Spleen (tissue), 11 donors: ENCODE results near the gene ERLEC1. TPM values are rescaled to one million over a fixed set of nuclear protein-coding genes. Genes with fewer than 3 reads are reported as not detected.
"Not testable (repeated sequence)": the region's sequence is repeated elsewhere in the genome, so short reads cannot be mapped to it uniquely, and the experiment has no call there.

Source experiments
- DNase-seq: peaks from one replicate; pipeline ENCODE4 v3.0.0-alpha.2; 2020
- H3K27ac ChIP-seq, 8 donors: fragments of 200-600 bp; sonication (generic) in 7 of 8; 1 replicate in 4 of 8; 2 replicates in 4 of 8; pipeline versions ENCODE4 v1.5.0 to v1.8.0; 2016 to 2021; ENCODE audit warnings: inconsistent platforms in 4 of 8, mild to moderate bottlenecking in 4 of 8, moderate library complexity in 1 of 8
- H3K27me3 ChIP-seq, 7 donors: fragments of 200-600 bp; sonication (generic) in 6 of 7; replicated peaks in 1 of 7; 1 replicate in 4 of 7; 2 replicates in 3 of 7; pipeline versions ENCODE4 v1.5.0 to v1.8.0; 2016 to 2021; ENCODE audit warnings: inconsistent platforms in 3 of 7, mild to moderate bottlenecking in 1 of 7
- H3K36me3 ChIP-seq, 6 donors: fragments of 200-600 bp; sonication (generic) in 5 of 6; 1 replicate in 4 of 6; 2 replicates in 2 of 6; pipeline versions ENCODE4 v1.5.0 to v1.8.0; 2016 to 2021; ENCODE audit warnings: inconsistent platforms in 2 of 6
- H3K4me1 ChIP-seq, 6 donors: fragments of 200-600 bp; sonication (generic) in 5 of 6; 1 replicate in 3 of 6; 2 replicates in 3 of 6; pipeline versions ENCODE4 v1.5.0 to v1.8.0; 2016 to 2021; ENCODE audit warnings: inconsistent platforms in 3 of 6
- H3K4me3 ChIP-seq, 8 donors: fragments of 200-600 bp; sonication (generic) in 7 of 8; 1 replicate in 4 of 8; 2 replicates in 4 of 8; pipeline versions ENCODE4 v1.5.0 to v1.8.0; 2016 to 2021; ENCODE audit warnings: inconsistent platforms in 4 of 8, mild to moderate bottlenecking in 4 of 8, moderate library complexity in 2 of 8
- H3K9me3 ChIP-seq, 8 donors: fragments of 200-600 bp; sonication (generic) in 7 of 8; 1 replicate in 4 of 8; 2 replicates in 4 of 8; pipeline versions ENCODE4 v1.5.0 to v1.8.0; 2016 to 2021; ENCODE audit warnings: inconsistent platforms in 4 of 8
- CTCF ChIP-seq, 11 experiments: fragments of 200-600 bp in 7 of 11; fragments of 450-650 bp in 4 of 11; sonication (generic) in 4 of 11; IDR thresholded peaks in 8 of 11; conservative IDR thresholded peaks in 3 of 11; 1 replicate in 7 of 11; 2 replicates in 4 of 11; pipeline versions ENCODE4 v1.4.0 to v1.8.0; 2016 to 2021; ENCODE audit warnings: antibody characterized with exemption in 11 of 11, inconsistent platforms in 4 of 11, mild to moderate bottlenecking in 1 of 11
- POLR2A ChIP-seq, 3 donors: fragments of 450-650 bp; IDR thresholded peaks; one replicate each; pipeline ENCODE4 v1.5.1; 2017; ENCODE audit warnings: antibody characterized with exemption in 3 of 3, mild to moderate bottlenecking in 1 of 3
- POLR2AphosphoS5 ChIP-seq, 3 donors: sonication (generic); formaldehyde crosslinking; IDR thresholded peaks; one replicate each; pipeline ENCODE4 v1.5.1; 2017; ENCODE audit warnings: antibody characterized with exemption in 3 of 3
- WGBS, 5 donors: extraction: QIAGEN DNeasy Blood & Tissue Kit in 3 of 5; methylation state at CpG; one replicate each; pipeline versions ENCODE4 v1.1.5 to v1.1.7; 2013 to 2018; 5-methylcytosine and 5-hydroxymethylcytosine counted together
- intact Hi-C: fragments of 100-400 bp; cut with DNase I; formaldehyde crosslinking; loops from one replicate; pipeline ENCODE4 v1.15.0; 2023; ENCODE audit warnings: low total_unique reads
- polyA plus RNA-seq, 3 donors: library from polyadenylated mRNA; stranded (reverse); fragments of 200-250 nt; gene quantifications; one replicate each; pipeline ENCODE4 v1.2.1, GENCODE V29; 2013
- total RNA-seq, 7 donors: library from RNA; depleted of rRNA in 3 of 7; stranded (reverse); fragments of >200 nt in 3 of 7; fragmentation: NEBNext Ultra II Directional in 4 of 7; extraction: Animal tissue kit (Norgen Biotek cat#: 25700) in 4 of 7; gene quantifications; one replicate each; pipeline versions ENCODE4 v1.1.0 to v1.2.1, GENCODE V29; 2016 to 2021
- donor health status: healthy with polysubstance abuse.
- donor health status: DM: no; HTN: no; CAD: no; lungs with moderate emphysema.
- donor health status: DM: no; HTN: no; CAD: no.
- donor health status: Bipolar disorder and iron deficiency.
- donor health status: healthy.
- donor health status: DM: no; HTN: no; CAD: no.
- donor health status: DM: yes; HTN: yes; CAD: no.

Gene ERLEC1
- total and polyA plus RNA-seq, 10 donors = 12.7 to 56.4 (median 31.7) TPM

GRCh38 chr2:53752385-53752784 is 34.5 kb upstream of the ERLEC1 start:
- Histone ChIP-seq H3K36me3 (peaks cover 0 to 57% (median 20%) of the 10 kb centered on the region in 6 donors), H3K27ac (peak overlapping the region in 1 of 8 donors; percentile 37), H3K4me1 (no peaks in the 10 kb centered on the region), H3K9me3 (peaks cover 0 to 4% (median 0%) of the 10 kb centered on the region in 8 donors), H3K27me3 (no peaks in the 10 kb centered on the region), H3K4me3 (no peak overlapping the region)
- WGBS, 5 donors = 87 to 95% (median 89%) methylated on average over 4 of the region's 4 CpGs
- TF ChIP-seq POLR2A (IDR thresholded peaks at IDR 0.05) (no peak), CTCF (IDR thresholded peaks at IDR 0.05 in 8 of 11, conservative IDR thresholded peaks at IDR 0.05 in 3 of 11) (no peak), POLR2AphosphoS5 (IDR thresholded peaks at IDR 0.05) (no peak)
- intact Hi-C loops = no loop called here
- no peak for DNase-seq

- no peak for TF ChIP-seq CTCF (IDR thresholded peaks at IDR 0.05 in 8 of 11, conservative IDR thresholded peaks at IDR 0.05 in 3 of 11)
- no peak for TF ChIP-seq POLR2AphosphoS5 (IDR thresholded peaks at IDR 0.05)
- no peak for TF ChIP-seq POLR2A (IDR thresholded peaks at IDR 0.05)
- no peak overlapping the region for H3K4me3 ChIP-seq
- H3K9me3 ChIP-seq = peaks cover 0 to 4% (median 0%) of the 10 kb centered on the region in 8 donors
- no peak overlapping the region for H3K27ac ChIP-seq
- intact Hi-C loops = no loop called here
- peaks cover 0 to 57% (median 20%) of the 10 kb centered on the region in 6 donors for H3K36me3 ChIP-seq
- DNase-seq = no peak
- H3K27me3 ChIP-seq = no peaks in the 10 kb centered on the region
- no peaks in the 10 kb centered on the region for H3K4me1 ChIP-seq
Measured at GRCh38 chr2:53753041-53753440, 33.8 kb upstream of the ERLEC1 start.

DNA sequence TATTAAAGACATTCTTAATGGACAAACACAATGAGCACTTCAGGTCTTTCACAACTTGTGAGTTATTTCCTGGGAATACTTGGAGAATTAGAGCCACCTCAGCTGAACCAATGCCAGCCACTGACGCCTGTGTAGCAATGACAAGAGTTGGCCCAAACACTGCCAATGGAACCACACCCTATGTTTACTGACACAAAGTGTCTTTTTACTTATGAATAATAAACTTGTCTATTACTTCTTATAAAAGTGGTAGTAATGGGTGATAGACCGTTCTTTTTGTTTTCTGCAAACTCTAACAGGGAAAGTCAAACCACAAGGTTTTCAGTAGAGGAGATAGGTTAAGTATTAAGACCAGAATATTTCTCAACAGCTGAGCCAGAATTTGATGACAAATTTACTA is 31.7 kb upstream of the ERLEC1 start:
- intact Hi-C loops = no loop called here
- H3K4me1 ChIP-seq = no peaks in the 10 kb centered on the region
- no peak for DNase-seq
- H3K36me3 ChIP-seq = peaks cover 0 to 59% (median 16%) of the 10 kb centered on the region in 6 donors
- no peak overlapping the region for H3K27ac ChIP-seq
- no peak for TF ChIP-seq POLR2A (IDR thresholded peaks at IDR 0.05)
- no peak for TF ChIP-seq CTCF (IDR thresholded peaks at IDR 0.05 in 8 of 11, conservative IDR thresholded peaks at IDR 0.05 in 3 of 11)
- no peak for TF ChIP-seq POLR2AphosphoS5 (IDR thresholded peaks at IDR 0.05)
- 78 to 88% (median 82%) methylated on average over 2 of the region's 2 CpGs for WGBS, 5 donors
- H3K4me3 ChIP-seq = no peak overlapping the region
- peaks cover 0 to 4% (median 0%) of the 10 kb centered on the region in 8 donors for H3K9me3 ChIP-seq
- H3K27me3 ChIP-seq = no peaks in the 10 kb centered on the region

GRCh38 chr2:53756644-53757043 is 30.2 kb upstream of the ERLEC1 start:
- Histone ChIP-seq H3K9me3 (peaks cover 0 to 4% (median 0%) of the 10 kb centered on the region in 8 donors), H3K27ac (no peak overlapping the region), H3K4me3 (no peak overlapping the region), H3K27me3 (no peaks in the 10 kb centered on the region), H3K4me1 (no peaks in the 10 kb centered on the region), H3K36me3 (peaks cover 0 to 69% (median 16%) of the 10 kb centered on the region in 6 donors)
- TF ChIP-seq POLR2A (IDR thresholded peaks at IDR 0.05) = no peak
- DNase-seq = no peak
- intact Hi-C loops = no loop called here
- 97 to 98% (median 97%) methylated on average over 15 of the region's 15 CpGs for WGBS, 5 donors

DNA sequence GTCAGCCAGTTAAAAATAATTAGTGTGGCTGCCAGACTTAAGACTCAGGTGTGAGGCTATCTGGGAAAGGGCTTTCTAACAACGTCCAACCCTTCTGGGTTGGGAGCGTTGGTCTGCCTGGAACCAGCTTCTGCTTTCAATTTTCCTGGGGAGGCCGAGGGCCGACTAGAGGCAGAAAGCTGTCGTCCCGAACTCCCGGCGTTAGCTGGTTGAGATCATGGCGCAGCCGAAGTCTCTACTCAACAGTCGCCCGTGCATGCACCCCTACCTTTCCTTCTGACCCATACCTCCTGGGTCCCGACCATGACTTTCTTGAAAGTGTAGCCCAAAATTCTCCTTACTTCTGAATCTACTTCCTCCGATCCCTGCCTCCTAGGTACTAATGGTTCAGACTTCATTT is 29.6 kb upstream of the ERLEC1 start:
- H3K9me3 ChIP-seq, H3K27me3 ChIP-seq, DNase-seq, H3K27ac ChIP-seq, H3K4me3 ChIP-seq, H3K4me1 ChIP-seq, intact Hi-C loops: not testable (repeated sequence)
- 95 to 99% (median 96%) methylated on average over 14 of the region's 14 CpGs for WGBS, 5 donors
- H3K36me3 ChIP-seq = peaks cover 0 to 75% (median 16%) of the 10 kb centered on the region in 6 donors
